NCI-H1092 treated with DMSO at 0.1 percent for 48 hours (cell line): ENCODE data around the gene POLK.
"Not testable (repeated sequence)": the region's sequence is repeated elsewhere in the genome, so short reads cannot be mapped to it uniquely, and the experiment has no call there.

Experiments
- DNase-seq: peaks from one replicate; lab custom pipeline; 2025; lab: John Stamatoyannopoulos, UW

The POLK gene

DNA sequence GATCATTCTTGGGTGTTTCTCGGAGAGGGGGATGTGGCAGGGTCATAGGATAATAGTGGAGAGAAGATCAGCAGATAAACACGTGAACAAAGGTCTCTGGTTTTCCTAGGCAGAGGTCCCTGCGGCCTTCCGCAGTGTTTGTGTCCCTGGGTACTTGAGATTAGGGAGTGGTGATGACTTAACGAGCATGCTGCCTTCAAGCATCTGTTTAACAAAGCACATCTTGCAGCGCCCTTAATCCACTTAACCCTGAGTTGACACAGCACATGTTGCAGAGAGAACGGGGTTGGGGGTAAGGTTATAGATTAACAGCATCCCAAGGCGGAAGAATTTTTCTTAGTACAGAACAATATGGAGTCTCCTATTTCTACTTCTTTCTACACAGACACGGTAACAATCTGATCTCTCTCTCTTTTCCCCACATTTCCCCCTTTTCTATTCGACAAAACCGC lies 99.2 kb downstream of the POLK start:
- not testable (repeated sequence) for DNase-seq

DNA sequence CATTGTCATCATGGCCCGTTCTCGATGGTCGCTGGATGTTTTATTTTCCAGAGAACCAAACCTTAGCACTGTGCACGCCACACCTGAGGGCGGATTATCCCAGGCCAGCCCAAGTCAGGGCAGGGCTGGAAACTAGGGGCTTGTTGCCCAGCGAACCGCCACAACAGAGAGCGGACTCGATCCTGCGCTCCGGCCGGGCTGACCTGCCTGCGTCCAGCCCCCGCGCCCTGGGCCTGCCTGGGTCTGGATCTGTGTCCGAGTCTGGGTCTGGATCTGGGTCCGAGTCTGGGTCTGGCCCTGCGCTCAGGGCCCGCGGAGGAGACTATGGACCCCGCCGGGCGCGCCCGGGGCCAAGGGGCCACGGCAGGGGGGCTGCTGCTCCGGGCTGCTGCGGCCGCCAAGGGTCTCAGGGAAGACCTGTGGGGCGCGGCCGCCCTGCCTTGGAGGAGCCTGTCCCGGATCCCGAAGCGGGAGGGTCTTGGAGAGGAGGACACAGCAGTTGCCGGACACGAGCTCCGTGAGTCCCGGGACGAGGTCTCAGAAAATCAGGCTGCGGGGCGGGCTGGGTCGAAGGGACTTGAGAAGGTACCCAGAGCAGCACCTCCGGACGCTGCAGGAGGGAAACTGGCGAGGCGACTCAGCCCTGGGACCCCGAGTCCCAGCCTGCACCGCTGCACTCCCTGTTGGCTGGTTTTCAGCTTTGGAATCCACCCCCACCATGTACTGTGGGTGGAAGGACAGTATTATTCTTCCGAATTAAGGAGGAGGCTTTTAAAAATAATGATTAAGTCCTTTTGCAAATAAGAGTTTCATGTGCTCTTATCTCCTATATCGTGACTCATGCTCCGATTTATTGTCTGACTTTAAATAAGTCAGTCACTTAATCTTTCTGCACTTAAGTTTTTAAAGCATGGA lies 99.9 kb downstream of the POLK start, which contains the start of gene ANKDD1B:
TSS of gene ANKDD1B (plus strand) at position 143 of the 915 bp plus-strand sequence. CDS start at position 325, 182 bp downstream.
- no peak for DNase-seq

DNA sequence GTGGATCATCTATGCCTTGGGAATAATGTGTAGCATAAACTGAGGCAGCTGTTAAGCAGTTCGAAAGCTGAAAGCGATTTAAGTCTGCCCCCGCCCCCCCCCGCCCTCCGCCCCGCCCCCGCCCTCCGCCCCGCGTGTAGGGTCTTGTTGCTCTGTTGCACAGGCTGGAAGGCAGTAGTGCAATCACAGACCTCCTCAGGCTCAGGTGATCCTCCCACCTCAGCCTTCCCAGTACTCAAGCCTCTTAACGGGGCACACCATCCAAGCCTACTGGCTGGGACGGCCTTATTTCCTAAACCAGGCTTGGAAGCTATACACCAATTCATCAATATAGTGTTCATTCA lies 100.5 kb downstream of the POLK start:
- no peak for DNase-seq

DNA sequence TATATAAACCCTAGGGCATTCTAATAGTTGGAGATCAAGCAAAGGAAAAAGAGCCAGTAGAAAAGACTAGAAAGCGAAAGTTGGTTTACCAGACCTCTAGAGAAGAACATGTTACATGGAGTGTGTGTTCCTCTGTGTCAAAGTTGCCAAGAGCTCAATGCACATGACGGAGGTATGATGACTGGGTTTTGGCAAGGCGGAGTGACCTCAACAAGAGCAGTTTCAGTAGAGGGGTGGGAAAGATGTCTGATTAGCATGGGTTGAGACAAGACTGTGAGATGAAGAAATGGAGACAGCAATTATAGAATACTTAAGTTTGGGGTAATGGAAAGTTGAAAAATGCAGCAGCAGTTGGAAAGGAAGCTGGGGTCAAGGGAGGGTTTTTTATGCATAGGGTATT lies 101.2 kb downstream of the POLK start:
- DNase-seq, result no peak

DNA sequence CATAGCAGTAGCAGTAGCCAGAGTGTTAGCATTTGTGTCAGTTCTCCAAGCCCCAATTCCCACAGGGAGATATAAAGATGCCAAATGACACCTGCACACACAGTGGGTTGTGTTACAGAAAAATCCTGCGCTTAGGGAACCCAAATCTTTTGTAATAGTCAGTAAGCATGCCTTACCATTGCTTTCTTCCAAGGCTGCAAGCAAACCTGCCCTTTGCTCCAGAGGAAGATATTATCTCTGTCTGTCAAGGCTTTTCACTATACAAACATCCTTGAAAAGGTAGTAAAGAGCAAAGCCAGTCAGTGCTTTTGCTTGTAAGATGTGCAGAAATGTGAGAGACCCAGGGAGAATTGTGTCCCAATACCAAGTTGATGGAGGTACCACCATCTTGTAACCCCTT lies 102.5 kb downstream of the POLK start:
- DNase-seq, result no peak

DNA sequence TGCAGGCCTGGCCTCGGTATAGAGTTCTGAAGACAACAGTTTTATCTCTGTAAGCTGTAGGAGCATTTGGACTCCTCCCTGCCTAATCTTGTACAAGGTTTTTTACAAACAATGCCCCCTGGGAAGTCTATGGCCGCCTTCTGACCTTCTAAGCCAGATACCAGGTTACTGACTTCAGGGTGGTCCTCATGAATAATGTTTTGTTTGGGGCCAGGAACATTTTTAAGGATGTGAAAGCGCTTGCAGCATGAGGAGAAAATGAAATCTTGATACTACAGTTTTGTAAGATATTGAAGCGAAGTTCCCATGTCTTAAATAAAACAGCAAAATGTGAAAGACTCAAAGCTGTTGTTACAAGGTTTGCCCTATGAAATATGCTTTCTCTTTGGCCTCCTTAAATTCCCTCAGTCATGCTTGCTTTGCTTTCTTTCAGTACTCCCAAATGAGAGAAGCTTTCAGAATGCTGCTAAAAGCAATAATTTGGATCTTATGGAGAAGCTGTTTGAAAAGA lies 104.7 kb downstream of the POLK start:
- no peak for DNase-seq

DNA sequence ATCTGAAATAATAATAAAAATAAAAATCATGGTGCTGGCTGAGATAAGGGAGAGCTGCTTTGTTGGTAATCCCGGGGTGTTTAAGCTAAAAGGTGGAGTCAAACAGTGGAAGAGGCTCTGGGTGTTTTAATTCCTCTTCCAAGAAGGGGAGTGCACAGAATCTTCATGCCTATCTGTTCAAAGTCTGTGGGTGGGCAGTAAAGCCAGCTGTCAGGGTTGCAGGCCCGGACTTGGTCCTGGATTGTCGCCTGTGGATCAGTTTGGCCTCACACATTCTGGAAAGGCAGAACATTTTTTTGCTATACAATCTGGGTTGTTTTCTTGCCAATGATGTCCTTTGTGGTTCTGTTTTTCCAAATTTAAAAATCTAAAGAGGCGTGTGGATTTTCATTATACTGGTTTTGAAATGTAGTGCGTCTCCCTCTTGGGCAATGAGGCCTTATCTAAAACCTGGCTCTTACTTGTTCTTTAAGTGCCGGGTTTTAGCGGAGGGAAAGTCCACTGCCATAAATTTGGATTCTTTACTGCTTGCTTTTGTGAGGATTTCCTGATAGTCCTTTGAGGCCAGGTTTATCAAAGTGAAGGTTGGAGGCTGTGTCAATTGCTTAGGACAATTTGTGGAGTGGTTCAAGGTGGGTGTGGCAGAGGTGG lies 105.4 kb downstream of the POLK start:
- DNase-seq, result no peak

DNA sequence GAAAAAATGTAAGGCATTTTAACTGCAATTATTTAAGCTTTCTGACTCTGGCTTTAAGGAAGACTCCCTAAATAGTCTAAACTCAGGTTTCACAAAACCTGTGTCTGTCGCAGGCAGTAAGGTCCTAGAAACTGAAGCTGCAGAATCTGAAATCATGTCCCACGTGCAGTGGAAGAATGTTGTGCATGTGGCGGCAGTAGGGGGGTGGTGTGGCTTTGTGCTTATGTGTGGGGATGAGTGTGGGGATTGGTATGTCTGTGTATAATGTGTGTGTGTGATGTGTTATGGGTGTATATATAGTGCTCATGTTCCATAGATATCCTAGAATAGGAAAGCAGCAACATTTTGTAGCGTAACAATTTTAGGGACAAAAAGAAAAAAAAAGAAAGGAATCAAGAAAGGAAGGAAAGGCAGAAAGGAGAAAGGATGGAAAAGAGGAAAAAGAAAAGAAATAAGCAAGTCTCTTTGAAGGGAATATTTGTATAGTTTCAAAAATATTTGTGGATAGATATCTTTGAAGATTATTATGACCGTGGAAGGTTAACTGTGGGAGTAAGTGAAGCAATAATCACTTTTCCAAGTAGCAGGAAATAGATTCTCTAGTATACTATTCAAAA lies 106.2 kb downstream of the POLK start:
- DNase-seq, result no peak

DNA sequence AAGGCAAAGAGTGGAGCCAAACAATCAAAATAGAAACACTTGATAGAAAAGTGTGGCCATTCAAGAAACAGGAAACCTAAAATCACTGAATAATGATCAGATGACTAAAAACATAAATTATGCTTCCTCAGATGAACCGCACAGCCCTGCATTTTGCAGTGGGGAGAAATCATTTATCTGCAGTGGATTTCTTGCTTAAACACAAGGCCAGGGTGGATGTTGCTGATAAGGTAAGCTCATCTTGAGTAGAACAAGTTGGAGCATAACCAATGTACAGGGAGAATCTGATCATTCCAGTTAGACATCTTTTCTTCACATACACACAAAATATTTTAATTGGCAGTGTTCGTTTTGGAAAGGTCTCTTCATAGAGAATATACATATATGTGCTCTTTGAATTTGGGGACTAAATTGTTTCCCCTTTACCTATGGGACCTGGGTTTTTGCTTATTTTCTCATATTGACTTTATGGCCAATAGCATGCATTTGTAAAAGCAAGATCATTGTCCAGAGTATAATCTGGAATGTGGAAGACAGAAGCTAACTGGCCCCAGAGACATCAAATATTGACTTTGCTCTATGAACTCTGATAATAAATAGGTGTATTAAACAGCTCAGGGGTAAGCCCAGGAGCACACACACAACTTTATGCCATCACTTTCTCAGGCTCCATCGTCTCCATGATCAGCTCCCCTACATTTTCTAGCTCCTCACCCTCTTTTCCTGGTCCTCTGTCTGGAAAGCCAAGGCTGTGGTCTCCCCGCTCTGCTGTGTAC lies 108.7 kb downstream of the POLK start:
- DNase-seq, result no peak

DNA sequence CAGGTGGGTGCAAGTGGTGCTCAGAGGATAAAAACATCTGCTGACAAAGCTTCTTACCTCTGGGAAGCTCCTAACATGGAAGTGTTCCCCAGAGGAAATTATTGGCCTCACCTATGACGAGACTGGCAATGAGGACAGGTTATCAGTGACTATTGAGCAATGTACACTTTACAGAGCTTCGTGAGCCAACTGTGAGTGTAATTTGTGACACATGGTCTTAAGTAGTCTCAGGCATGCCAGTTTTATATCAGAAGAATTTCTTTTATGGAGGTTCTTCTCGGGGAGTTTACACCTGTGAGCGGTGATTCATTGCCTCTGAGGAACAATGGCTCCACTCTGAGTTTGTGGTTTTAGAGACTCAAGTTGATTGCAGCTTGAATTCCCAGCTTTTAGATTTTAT lies 110.9 kb downstream of the POLK start:
- DNase-seq, result no peak

DNA sequence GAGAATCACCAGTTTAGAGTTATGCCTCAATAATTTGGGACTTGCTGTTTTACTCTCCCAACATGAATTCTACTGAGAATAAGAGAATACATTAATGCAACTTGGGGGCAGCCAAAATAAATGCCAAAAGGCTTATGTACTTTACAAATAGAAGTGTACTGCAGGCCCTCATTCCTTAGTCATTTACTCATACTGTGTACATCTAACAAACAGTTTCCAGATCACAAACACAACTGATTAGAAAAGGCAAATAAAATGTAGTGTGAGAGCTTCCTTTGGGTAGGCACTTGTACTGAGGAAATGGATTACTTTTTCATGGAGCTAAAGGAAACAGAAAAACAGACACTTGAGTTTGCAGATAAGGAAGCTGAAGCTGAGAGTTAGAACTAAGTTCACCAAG lies 112.2 kb downstream of the POLK start:
- DNase-seq, result no peak

DNA sequence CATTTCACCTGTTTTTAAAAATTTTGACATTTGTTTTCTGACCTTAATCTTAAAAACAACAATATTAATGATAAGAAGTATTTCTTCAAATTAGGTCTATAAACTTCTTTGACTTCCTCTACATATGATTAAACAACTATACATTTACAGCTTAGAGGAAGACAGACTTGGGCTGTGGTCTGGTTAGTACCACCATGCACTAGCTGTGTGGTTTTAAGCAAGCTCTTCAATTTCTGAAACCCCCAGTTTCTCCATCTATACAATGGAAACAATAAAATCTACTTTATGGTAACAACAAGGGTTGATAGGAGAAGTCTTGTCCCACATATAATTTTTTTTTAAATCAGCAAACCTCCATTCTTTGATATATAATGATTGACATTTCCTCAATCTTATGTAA lies 115.3 kb downstream of the POLK start:
- DNase-seq, result no peak

DNA sequence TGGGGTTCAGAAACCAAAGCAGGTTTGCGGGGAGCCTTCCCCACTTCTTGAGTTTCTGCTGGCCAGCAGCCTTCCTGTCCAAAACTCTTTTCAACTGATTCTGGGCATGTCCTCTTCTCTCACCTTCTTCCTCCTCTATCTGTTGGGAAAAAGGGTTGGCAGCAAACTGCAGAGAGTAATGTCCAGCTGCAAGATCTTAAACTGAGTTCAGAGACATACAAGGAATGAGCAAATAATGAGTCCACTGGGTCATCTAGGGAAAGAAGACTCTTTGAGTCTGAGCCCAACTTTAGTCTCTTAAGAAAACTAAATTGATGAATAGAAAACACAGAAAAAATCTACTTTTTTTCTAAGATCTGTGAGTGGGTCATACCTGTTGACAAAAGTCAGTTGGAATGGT lies 116.1 kb downstream of the POLK start:
- no peak for DNase-seq

DNA sequence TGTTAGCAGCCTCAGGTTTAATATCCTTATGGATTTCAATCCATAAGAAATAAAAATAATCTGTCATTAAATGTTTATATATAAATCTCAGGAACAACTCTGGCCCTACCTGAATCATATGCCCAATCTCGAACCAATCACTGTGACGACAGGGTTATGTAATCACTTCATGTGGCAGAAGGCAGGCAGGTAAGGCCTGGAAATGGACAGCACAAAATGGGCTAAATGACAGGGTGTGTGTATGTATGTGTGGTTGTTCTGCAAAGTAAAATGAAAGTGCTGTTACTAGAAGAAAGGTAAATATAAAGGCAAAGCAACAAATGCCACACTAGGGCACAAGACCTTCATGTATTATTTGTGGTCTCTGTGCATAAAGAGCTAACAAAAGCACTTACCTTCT lies 119.2 kb downstream of the POLK start:
- DNase-seq, result no peak

DNA sequence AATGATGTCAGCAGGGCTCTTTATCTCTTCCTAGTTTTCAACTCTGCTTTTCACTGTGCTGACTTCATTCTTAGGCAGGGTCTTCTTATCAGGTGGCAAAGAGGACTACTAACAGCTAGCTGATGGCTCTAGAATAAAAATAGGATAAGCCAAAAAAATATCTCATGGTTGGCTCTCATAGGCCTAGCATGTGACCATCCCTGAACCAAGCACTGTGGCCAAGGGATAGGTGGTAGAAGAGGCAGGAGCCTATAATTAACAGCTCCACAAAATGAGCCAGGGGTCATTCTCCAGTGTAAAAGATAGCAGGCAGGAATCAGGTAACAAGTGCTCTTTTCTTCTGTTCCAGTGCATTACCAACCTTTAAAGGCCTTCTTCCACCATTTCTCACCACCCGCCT lies 120.6 kb downstream of the POLK start:
- DNase-seq, result no peak

DNA sequence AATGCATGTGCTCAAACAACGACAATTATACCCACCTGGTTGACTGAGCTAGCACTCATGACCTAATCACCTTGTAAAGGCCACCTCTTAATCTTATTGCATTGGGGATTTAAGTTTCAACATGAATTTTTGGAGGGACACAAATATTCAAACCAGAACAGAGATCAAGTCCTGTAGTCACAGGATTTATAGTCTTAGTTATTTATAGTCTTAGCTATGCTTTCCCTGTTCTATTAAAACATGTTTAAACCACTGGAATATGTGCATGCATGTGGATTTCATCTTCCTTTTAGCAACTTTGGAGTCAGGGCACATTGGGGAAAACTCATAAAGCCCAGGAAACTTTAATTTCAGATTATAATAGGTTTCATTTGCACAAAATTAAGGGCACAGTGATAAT lies 126.3 kb downstream of the POLK start:
- DNase-seq, result no peak

DNA sequence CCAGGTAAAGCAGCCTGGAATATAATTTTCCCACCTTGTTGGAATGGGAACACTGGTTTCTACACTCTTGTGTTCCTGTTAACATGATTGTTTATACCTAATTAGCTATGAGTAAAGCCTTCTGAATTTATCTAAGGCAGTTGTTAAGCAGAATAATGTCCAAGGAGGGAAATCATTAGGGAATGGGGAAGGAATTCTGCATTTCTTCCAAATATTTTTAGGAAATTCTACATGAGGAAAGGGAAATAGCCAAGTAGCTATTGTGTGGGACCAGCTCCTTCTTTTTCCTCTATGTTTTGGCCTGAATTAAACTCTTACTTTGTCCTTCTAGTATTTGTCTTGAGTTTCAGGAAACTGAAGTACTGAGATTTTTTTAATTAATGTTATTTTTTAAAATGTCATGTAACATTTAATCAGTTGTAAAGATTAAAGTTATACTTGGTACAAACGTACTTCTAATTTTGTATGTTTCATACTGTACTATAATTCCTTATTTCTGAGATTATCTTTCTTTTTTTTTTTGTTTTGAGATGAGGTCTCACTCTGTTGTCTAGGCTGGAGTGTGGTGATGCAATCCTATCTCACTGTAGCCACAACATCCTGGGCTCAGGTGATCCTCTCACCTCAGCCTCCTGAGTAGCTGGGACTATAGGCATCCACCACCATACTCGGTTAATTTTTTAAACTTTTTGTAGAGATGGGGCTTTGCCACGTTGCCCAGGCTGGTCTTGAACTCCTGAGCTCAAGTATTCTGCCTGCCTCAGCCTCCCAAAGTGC lies 128.0 kb downstream of the POLK start:
- DNase-seq, result no peak

DNA sequence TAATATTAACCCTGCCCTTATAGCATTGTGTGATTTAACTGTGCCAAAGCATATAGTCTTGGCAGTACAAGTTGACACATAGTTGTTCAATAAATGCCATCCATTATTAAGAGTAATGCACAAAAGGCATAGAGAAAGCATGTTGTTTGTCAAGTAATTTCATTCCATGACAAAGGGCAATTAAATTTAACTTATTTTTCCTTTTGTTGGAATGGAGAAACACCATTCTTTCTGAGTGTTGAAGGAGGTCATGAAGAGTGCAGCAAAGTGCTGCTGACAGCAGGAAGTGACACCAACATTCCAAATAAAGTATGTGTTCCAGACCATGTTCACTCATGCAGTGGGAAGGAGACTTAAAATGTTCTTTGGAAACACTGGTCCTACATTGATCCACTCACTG lies 128.7 kb downstream of the POLK start:
- DNase-seq, result no peak

DNA sequence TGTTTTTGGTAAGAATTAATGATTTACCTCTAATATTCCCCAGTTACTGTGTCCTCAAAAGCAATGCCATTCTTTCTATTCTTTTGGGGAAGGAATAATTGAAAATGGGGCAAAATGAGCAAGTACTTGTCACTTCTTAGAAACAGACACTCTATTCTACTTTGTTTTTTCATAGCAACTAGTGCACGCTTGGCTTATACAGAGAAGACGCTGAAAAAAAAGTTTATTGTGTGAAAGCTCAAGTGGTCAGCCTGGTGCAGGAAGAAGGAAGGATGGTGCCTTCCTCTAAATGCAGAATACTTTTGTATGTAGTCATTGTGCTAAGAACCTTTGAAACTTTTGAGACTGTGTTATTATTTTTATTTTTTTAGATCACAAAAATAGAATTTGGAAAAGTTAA lies 129.1 kb downstream of the POLK start:
- DNase-seq, result no peak

DNA sequence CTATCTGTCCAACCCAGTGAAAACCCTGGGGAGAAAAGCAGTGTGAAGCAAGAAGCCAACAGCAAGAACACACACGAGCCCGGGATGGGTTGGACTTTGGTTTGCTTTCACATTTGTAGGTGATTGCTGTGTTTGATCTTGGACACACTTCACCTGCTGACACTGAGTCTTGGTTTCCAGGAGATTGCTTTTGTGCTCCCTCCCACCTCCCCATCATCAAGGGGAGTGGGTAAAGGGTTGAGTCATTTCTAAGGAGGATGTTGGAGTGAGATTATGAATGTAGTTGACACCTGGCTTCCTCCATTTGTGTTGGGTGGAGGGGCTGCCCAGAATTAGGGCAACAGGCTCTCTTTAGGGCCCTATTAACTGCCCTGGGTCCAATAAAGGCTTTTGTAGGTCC lies 137.0 kb downstream of the POLK start:
- DNase-seq, result no peak
